A673 (cell line): Measurements from ENCODE around the gene NYNRIN. TPM values are rescaled to one million over a fixed set of nuclear protein-coding genes. Genes with fewer than 3 reads are reported as not detected.

Experiments used
- BruUV-seq: library from RNA; stranded (reverse); fragments of 400-500 nt; replicated peaks from 2 replicates; lab custom pipeline; 2021; lab: Mats Ljungman, UMichigan
- CTCF ChIA-PET: fragments of 300-600 bp; sonication (Branson Sonifier 250); formaldehyde crosslinking; loops from one replicate; lab custom pipeline; 2022; ENCODE audit warnings: antibody characterized with exemption; lab: Charles Lee
- POLR2A ChIA-PET: fragments of 300-600 bp; sonication (Branson Sonifier 250); formaldehyde crosslinking; loops from one replicate; lab custom pipeline; 2022; ENCODE audit warnings: antibody characterized with exemption; ENCODE audit not compliant: low non-redundant PET; lab: Charles Lee
- DNase-seq: peaks from one replicate; pipeline ENCODE4 v3.0.0-alpha.2; 2015; ENCODE audit warnings: low spot score
- H3K27ac ChIP-seq: fragments of 200-600 bp; sonication (generic); 2 replicates; pipeline ENCODE4 v1.5.1; 2016; ENCODE audit warnings: mixed run types, low read depth, mild to moderate bottlenecking, mixed read lengths, antibody characterized with exemption, low read length; ENCODE audit not compliant: poor library complexity, severe bottlenecking
- H3K27me3 ChIP-seq: fragments of 200-600 bp; sonication (generic); replicated peaks from 2 replicates; pipeline ENCODE4 v1.6.1; 2017; ENCODE audit warnings: mixed run types, low read depth, mild to moderate bottlenecking, mixed read lengths, antibody characterized with exemption, low read length; ENCODE audit not compliant: insufficient read depth, poor library complexity
- H3K36me3 ChIP-seq: fragments of 200-600 bp; sonication (generic); 2 replicates; pipeline ENCODE4 v1.6.1; 2016; ENCODE audit warnings: mixed run types, mild to moderate bottlenecking, mixed read lengths, antibody characterized with exemption, low read length; ENCODE audit not compliant: insufficient read depth, poor library complexity, severe bottlenecking
- H3K4me1 ChIP-seq: fragments of 200-600 bp; sonication (generic); 2 replicates; pipeline ENCODE4 v1.6.1; 2017; ENCODE audit warnings: mixed run types, mild to moderate bottlenecking, mixed read lengths, antibody characterized with exemption, low read length; ENCODE audit not compliant: insufficient read depth, poor library complexity, severe bottlenecking
- H3K4me3 ChIP-seq: fragments of 200-600 bp; sonication (generic); 2 replicates; pipeline ENCODE4 v1.5.1; 2016; ENCODE audit warnings: low read depth, mixed run types, mild to moderate bottlenecking, mixed read lengths, low read length; ENCODE audit not compliant: poor library complexity, severe bottlenecking
- H3K9me3 ChIP-seq: fragments of 200-600 bp; sonication (generic); 2 replicates; pipeline ENCODE4 v1.6.1; 2016; ENCODE audit warnings: mixed run types, low read depth, mild to moderate bottlenecking, mixed read lengths, antibody characterized with exemption, low read length; ENCODE audit not compliant: poor library complexity, severe bottlenecking
- EZH2 ChIP-seq: fragments of 200-600 bp; sonication (generic); IDR thresholded peaks from 2 replicates; pipeline ENCODE4 v1.6.1; 2017; ENCODE audit warnings: borderline replicate concordance, low read depth, mild to moderate bottlenecking, mixed read lengths, antibody characterized with exemption, low read length; ENCODE audit not compliant: poor library complexity, severe bottlenecking
- intact Hi-C: fragments of 100-400 bp; cut with micrococcal nuclease; formaldehyde crosslinking; loops from one replicate; pipeline ENCODE4 v1.10.0; 2022; ENCODE audit not compliant: unreplicated experiment
- total RNA-seq: library from RNA; stranded (reverse); gene quantifications from 2 replicates; pipeline ENCODE4 v1.2.3, GENCODE V29; 2021
- TF ChIP-seq, protein P1 (sequence below): fragments of 300-800, 200-600 bp; sonication (generic); conservative IDR thresholded peaks from 2 replicates; pipeline ENCODE4 v1.5.1; 2017; ENCODE audit warnings: low read depth, mild to moderate bottlenecking, antibody characterized with exemption, low read length, moderate library complexity, mixed read lengths

The NYNRIN gene
- total RNA-seq, 1 experiment from 2014 or later, result 8.6 TPM

DNA sequence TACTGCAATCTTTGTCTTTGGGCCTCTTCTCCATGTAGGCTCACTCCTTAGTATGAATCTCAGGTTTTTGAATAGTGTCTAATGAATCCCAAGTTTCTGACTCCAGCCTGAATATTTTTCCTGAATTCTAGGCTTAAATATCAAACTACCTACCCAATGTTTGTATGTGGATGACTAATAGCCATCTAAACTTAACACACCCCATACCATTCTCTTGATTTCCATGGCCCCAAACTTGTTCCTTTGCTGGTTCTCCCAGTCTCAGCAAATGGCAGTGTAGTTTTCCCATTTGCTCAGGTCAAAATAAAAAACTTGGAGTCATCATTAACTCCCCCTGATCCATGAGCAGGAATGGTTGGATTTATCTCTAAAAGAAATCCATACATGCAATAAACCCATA, 62.5 kb downstream of the NYNRIN start:
- CTCF ChIA-PET, result no interaction called here
- Histone ChIP-seq H3K9me3 (no peaks in the 10 kb centered on the region), H3K4me3 (no peak overlapping the region), H3K27me3 (no peaks in the 10 kb centered on the region), H3K4me1 (no peaks in the 10 kb centered on the region), H3K36me3 (no peaks in the 10 kb centered on the region), H3K27ac (no peak overlapping the region)
- DNase-seq, result no peak
- intact Hi-C loops, result no loop called here
- TF ChIP-seq EZH2, result no peak
- TF ChIP-seq, protein P1, sequence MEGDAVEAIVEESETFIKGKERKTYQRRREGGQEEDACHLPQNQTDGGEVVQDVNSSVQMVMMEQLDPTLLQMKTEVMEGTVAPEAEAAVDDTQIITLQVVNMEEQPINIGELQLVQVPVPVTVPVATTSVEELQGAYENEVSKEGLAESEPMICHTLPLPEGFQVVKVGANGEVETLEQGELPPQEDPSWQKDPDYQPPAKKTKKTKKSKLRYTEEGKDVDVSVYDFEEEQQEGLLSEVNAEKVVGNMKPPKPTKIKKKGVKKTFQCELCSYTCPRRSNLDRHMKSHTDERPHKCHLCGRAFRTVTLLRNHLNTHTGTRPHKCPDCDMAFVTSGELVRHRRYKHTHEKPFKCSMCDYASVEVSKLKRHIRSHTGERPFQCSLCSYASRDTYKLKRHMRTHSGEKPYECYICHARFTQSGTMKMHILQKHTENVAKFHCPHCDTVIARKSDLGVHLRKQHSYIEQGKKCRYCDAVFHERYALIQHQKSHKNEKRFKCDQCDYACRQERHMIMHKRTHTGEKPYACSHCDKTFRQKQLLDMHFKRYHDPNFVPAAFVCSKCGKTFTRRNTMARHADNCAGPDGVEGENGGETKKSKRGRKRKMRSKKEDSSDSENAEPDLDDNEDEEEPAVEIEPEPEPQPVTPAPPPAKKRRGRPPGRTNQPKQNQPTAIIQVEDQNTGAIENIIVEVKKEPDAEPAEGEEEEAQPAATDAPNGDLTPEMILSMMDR, result no peak
- POLR2A ChIA-PET, result no interaction called here
- no TSS peak for BruUV-seq

DNA sequence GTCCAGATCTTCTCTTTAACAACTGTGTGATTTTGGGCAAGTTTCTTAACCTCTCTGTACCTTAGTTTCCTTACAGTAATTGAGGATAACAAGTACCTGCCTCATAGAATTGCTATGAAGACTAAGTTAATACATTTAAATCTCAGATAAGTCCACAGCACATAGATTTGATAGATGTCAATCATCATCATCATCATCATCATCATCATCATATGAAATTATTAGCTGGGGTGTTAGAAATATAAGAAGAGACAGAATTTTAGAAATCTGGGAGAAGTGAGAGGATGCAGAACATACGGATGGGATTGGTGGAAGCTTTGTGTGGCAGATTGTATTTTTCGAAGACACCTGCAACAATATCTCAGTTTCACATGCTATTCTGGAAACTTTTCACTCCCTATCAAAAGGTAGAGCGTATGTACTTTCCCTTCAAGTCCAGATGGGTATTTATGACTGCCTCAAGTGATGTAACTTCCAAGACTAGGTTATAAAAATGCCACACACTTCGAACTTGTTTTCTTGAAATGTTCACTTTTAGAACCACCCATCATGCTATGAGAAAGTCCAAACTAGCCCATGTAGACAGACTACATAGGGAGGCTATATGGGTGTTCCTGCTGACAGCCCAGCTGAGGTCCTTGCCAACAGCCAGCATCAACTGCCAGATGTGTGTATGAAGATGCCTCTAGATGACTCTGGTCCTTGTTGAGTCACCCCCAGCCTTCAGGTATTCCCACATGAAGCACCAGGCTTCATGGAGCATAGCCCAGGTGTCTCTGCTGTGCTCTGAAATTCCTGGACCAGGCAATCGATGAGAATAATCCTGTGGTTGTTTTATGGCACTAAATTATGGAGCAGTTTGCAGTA, 64.4 kb downstream of the NYNRIN start:
- ChIA-PET POLR2A (no interaction called here), CTCF (no interaction called here)
- TF ChIP-seq, protein P1, result no peak
- no peaks in the 10 kb centered on the region for H3K9me3 ChIP-seq
- no peak overlapping the region for H3K27ac ChIP-seq
- no TSS peak for BruUV-seq
- H3K4me3 ChIP-seq, result no peak overlapping the region
- H3K36me3 ChIP-seq, result no peaks in the 10 kb centered on the region
- intact Hi-C loops, result no loop called here
- H3K4me1 ChIP-seq, result no peaks in the 10 kb centered on the region
- DNase-seq, result no peak
- H3K27me3 ChIP-seq, result no peaks in the 10 kb centered on the region

DNA sequence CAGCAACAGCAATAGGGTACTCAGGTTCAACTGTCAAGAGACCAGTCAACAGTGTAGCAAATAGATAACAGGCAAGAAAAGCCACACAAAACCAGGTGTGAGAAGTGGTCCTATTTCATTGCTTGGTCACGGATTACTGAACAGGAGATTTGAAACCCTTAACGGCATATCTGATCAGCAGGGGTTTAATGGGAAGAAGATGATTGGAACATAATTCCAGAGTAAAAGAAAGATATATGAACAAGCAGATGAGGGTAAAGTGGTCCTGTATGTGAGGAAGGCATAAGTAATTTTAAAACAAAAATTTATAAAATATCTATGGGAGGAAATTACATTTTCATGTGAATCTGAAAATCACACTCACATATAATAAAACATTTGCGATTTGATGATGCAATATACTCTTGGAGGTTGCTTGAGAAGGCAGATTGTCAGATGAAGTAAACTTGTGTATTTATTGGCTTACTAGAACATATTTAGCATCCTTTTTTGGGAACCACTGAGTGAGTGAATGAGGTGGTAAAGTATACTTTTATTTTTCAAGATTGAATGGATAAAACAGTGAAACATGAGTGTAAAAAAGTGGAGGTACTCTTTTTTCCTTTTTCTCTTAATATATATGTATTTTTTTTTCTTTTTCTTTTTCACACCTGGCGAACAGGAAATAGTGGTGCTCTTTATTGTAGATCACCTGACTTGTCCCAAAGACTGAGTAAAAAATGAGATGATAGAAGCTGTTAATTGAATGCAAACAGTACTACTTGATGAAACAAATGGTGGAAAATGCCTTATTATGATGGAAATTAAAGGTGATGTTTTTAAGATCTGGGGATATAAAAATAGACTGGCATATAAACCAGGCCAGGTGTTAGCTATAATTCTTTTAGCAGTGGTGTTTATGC, 65.3 kb downstream of the NYNRIN start:
- Histone ChIP-seq H3K4me3 (no peak overlapping the region), H3K4me1 (no peaks in the 10 kb centered on the region), H3K9me3 (no peaks in the 10 kb centered on the region), H3K36me3 (no peaks in the 10 kb centered on the region), H3K27ac (no peak overlapping the region), H3K27me3 (no peaks in the 10 kb centered on the region)
- no TSS peak for BruUV-seq
- no peak for TF ChIP-seq EZH2
- TF ChIP-seq, protein P1, result no peak
- CTCF ChIA-PET, result no interaction called here
- POLR2A ChIA-PET, result interaction anchor here (0.7 kb wide), 1 partner anchor 811 kb away, joined by 3 read pairs; no protein-coding TSS in a partner anchor
- no peak for DNase-seq
- intact Hi-C loops, result no loop called here
